Heart right ventricle (tissue), 16 donors: ENCODE results near the gene AMOTL2. TPM values are rescaled to one million over a fixed set of nuclear protein-coding genes. Genes with fewer than 3 reads are reported as not detected.

Experiments
- ATAC-seq, 8 donors: fragments of 200-7000 bp; cut with Tn5 transposase; one replicate each; pipeline ENCODE4 v1.9.1; 2020; ENCODE audit warnings: mild to moderate bottlenecking in 8 of 8, moderate library complexity in 8 of 8, moderate number of reproducible peaks in 1 of 8
- DNase-seq, 2 donors: peaks; one replicate each; pipeline ENCODE4 v3.0.0-alpha.2; 2020
- H3K27ac ChIP-seq, 10 donors: fragments of 200-600 bp; sonication (generic) in 2 of 10; one replicate each; pipeline versions ENCODE4 v1.5.0 to v1.8.0; 2020 to 2022; ENCODE audit warnings: mild to moderate bottlenecking in 3 of 10
- H3K27me3 ChIP-seq, 7 donors: fragments of 200-600 bp; one replicate each; pipeline ENCODE4 v1.8.0; 2021 to 2022; ENCODE audit warnings: mild to moderate bottlenecking in 2 of 7
- H3K36me3 ChIP-seq, 9 donors: fragments of 200-600 bp; sonication (generic) in 1 of 9; one replicate each; pipeline versions ENCODE4 v1.5.0 to v1.8.0; 2020 to 2022; ENCODE audit warnings: mild to moderate bottlenecking in 2 of 9
- H3K4me1 ChIP-seq, 9 donors: fragments of 200-600 bp; sonication (generic) in 1 of 9; one replicate each; pipeline versions ENCODE4 v1.5.0 to v1.8.0; 2020 to 2022; ENCODE audit warnings: mild to moderate bottlenecking in 4 of 9
- H3K4me3 ChIP-seq, 10 donors: fragments of 200-600 bp; sonication (generic) in 2 of 10; one replicate each; pipeline versions ENCODE4 v1.5.0 to v1.8.0; 2020 to 2022; ENCODE audit warnings: mild to moderate bottlenecking in 7 of 10, moderate library complexity in 2 of 10
- H3K9me3 ChIP-seq, 11 donors: fragments of 200-600 bp in 10 of 11; sonication (generic) in 2 of 11; one replicate each; pipeline versions ENCODE4 v1.5.0 to v1.8.0; 2013 to 2022; ENCODE audit warnings: mild to moderate bottlenecking in 2 of 11, control low read depth in 1 of 11, moderate library complexity in 1 of 11
- WGBS, 2 donors: extraction: QIAGEN DNeasy Blood & Tissue Kit; methylation state at CpG; one replicate each; pipeline ENCODE4 v1.1.7; 2013; ENCODE audit warnings: inconsistent platforms in 1 of 2; 5-methylcytosine and 5-hydroxymethylcytosine counted together
- intact Hi-C, 10 donors: fragments of 100-400 bp; cut with DNase I; formaldehyde crosslinking; loops; one replicate each; pipeline versions ENCODE4 v1.11.1 to v1.14.2; 2022
- polyA plus RNA-seq, 2 donors: library from polyadenylated mRNA; stranded (reverse); fragments of 200-250 nt; gene quantifications; one replicate each; pipeline ENCODE4 v1.2.3, GENCODE V29; 2013
- total RNA-seq, 10 donors: library from RNA; stranded (reverse); fragmentation: NEBNext Ultra II Directional in 3 of 10; extraction: Animal tissue kit (Norgen Biotek cat#: 25700) in 3 of 10; gene quantifications; one replicate each; pipeline versions ENCODE4 v1.2.1 to v1.2.4, GENCODE V29; 2021 to 2023
- TF ChIP-seq, protein P1 (sequence below), 9 donors: fragments of 200-600 bp; sonication (generic) in 2 of 9; IDR thresholded peaks; one replicate each; pipeline versions ENCODE4 v1.5.0 to v1.8.0; 2021 to 2022; ENCODE audit warnings: antibody characterized with exemption in 9 of 9, mild to moderate bottlenecking in 5 of 9, moderate library complexity in 1 of 9
- donor health status: Arrhythmogenic right ventricular cardiomyopathy.
- donor health status: ischemic (EF 13 %, LVEDD 7.1; RV severe dilation, severe dysfunction).
- donor health status: healthy with polysubstance abuse.
- donor health status: DM: no; HTN: yes; CAD: no.
- donor health status: DM: no; HTN: no; CAD: no.
- donor health status: ischemic (EF 25% LVEDD 6.9; RV normal size, moderate dysfunction).
- donor health status: ischemic (EF 25% LVEDD 5.7; RV mildly dilated, moderate dysfunction).
- donor health status: healthy.
- donor health status: DM: yes; HTN: yes; CAD: no.
- donor health status: Ischemic cardiomyopathy.
- donor health status: ischemic (EF 35%, LVEDD 5.7; RV mildly dilated, moderate dysfunction).
- donor health status: nonischemic (EF 11% LVEDD 7.7; RV severe dilation, severe dysfunction).
- donor health status: DM: yes; HTN: yes; CAD: no.
- donor health status: PGD.
- donor health status: ischemic (EF 29% LVEDD 5.4; RV normal size, mild dysfunction).
- donor health status: nonischemic (EF 23%, LVEDD 6.1; RV moderate dilation, normal function).

Gene AMOTL2
- total and polyA plus RNA-seq, 12 donors: 18.7 to 96.6 (median 54.1) TPM

DNA sequence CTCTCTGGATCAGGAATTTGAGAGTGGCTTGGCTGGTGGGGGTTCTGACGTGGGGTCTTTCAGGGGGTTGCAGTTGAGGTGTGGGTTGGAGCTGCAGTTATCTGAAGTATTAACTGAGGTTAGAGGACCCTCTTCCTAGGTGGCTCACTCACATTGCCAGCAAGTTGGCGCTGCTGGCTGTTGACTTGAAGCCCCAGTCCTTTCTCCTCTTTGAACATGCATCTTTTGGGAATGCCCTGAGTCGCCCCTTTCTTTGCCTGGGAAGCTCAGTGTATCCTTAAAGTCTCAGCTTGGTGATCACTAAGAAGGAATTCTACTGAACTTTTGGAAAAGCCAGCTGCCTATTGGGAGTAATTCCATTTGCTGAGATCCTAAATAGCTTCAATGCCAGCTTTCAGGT is 13.0 kb upstream of the AMOTL2 start:
- Histone ChIP-seq H3K27ac (no peak overlapping the region), H3K4me1 (peaks cover 0 to 7% (median 6%) of the 10 kb centered on the region in 9 donors), H3K9me3 (peaks cover 0 to 5% (median 0%) of the 10 kb centered on the region in 11 donors), H3K36me3 (no peaks in the 10 kb centered on the region), H3K4me3 (no peak overlapping the region), H3K27me3 (no peaks in the 10 kb centered on the region)
- no peak for ATAC-seq
- WGBS, 2 donors: 87 to 89% methylated on average over 3 of the region's 3 CpGs
- no peak for DNase-seq
- TF ChIP-seq, protein P1, sequence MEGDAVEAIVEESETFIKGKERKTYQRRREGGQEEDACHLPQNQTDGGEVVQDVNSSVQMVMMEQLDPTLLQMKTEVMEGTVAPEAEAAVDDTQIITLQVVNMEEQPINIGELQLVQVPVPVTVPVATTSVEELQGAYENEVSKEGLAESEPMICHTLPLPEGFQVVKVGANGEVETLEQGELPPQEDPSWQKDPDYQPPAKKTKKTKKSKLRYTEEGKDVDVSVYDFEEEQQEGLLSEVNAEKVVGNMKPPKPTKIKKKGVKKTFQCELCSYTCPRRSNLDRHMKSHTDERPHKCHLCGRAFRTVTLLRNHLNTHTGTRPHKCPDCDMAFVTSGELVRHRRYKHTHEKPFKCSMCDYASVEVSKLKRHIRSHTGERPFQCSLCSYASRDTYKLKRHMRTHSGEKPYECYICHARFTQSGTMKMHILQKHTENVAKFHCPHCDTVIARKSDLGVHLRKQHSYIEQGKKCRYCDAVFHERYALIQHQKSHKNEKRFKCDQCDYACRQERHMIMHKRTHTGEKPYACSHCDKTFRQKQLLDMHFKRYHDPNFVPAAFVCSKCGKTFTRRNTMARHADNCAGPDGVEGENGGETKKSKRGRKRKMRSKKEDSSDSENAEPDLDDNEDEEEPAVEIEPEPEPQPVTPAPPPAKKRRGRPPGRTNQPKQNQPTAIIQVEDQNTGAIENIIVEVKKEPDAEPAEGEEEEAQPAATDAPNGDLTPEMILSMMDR (IDR thresholded peaks at IDR 0.05): no peak
- intact Hi-C loops: loop anchor here in 2 of 10 donors (10.0 kb wide), 2 partner anchors 88 to 452 kb away; no protein-coding TSS in a partner anchor

DNA sequence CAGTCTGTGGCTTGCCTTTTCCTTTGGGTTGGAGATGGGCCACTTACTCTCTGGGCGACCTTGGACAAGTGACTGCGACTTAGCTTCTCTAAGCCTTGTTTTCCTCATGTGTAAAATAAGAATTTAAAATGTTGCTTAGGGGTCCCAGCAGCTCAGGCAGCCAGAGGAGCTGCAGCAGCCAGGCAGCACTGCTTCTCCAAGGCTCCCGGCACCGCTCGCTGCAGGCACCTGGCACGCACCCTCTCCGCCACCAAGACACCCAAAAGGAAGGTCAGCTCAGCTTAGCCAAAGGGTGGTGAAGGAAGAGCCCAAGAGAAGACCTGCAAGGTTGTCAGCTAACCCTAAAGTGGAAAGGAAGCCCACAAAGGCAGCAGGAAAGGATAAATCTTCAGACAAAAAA is 10.7 kb upstream of the AMOTL2 start:
- 95 to 96% methylated on average over 7 of the region's 7 CpGs for WGBS, 2 donors
- H3K9me3 ChIP-seq: peaks cover 0 to 8% (median 0%) of the 10 kb centered on the region in 11 donors
- DNase-seq: no peak
- TF ChIP-seq, protein P1 (IDR thresholded peaks at IDR 0.05): no peak
- intact Hi-C loops: loop anchor here in 3 of 10 donors (5.0 to 10.0 kb wide), 3 partner anchors 62 to 450 kb away; no protein-coding TSS in a partner anchor
- H3K4me3 ChIP-seq: no peak overlapping the region
- no peak for ATAC-seq
- no peak overlapping the region for H3K27ac ChIP-seq
- H3K27me3 ChIP-seq: no peaks in the 10 kb centered on the region
- H3K4me1 ChIP-seq: no peaks in the 10 kb centered on the region
- no peaks in the 10 kb centered on the region for H3K36me3 ChIP-seq

DNA sequence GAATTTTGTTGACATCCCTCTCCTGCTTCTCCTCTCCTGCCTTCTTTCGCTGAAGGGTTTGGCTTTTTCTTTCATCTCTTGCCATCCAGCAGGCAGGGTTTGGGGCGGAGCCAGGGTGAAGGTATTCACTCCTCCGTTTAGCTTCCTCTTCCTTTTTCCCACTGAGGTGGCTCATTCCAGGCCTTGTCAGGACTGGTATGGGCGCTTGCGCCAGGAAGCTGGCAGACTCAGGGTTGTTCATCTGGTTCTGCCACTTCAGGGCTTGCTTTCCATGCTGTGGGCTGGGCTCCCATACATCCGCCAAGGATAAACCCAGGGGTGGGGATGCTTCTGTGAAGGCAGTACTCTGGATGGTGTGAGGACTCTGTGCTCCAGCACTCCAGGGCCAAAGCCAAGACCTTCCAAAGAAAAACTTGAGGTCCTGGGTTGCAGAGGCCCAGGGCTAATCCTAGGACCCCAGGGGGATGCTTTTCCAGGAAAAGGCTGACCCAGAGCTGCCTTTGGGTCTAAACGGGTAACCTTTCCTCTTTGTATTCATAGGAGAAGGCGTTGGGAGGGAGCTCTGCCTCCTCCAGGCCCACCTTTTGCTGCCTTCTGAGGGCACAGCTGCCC is 7.7 kb upstream of the AMOTL2 start:
- Histone ChIP-seq H3K27me3 (no peaks in the 10 kb centered on the region), H3K27ac (peak overlapping the region in 1 of 10 donors; percentile 49), H3K36me3 (no peaks in the 10 kb centered on the region), H3K4me3 (no peak overlapping the region), H3K9me3 (peaks cover 0 to 6% (median 0%) of the 10 kb centered on the region in 11 donors), H3K4me1 (peaks cover 2 to 16% (median 7%) of the 10 kb centered on the region in 9 donors)
- WGBS, 2 donors: 69 to 73% methylated on average over 8 of the region's 8 CpGs
- TF ChIP-seq, protein P1 (IDR thresholded peaks at IDR 0.05): no peak
- intact Hi-C loops: loop anchor here in 3 of 10 donors (5.0 to 10.0 kb wide), 3 partner anchors 65 to 447 kb away; no protein-coding TSS in a partner anchor
- ATAC-seq (no peak), DNase-seq (no peak)

DNA sequence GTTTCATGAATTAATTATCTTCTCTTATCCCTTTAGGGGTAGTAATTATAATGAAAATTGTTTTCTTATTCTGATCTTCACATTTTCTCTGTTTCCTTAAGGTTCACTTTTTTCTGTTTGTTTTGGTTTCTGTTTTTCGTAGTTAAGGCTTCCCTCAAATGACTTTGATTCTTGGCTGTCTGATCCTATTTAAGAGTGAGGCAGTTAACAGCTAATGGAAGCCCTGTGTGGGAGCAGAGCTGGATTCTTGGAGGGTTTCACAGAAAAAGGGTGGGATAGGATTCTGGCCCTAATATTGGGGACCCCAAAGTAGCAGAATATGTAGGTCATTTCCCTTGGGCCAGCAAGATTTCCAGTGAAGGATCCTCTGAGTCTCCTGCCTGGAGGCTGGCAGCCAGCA is 6.8 kb upstream of the AMOTL2 start:
- TF ChIP-seq, protein P1 (IDR thresholded peaks at IDR 0.05): no peak
- Histone ChIP-seq H3K9me3 (peaks cover 0 to 6% (median 0%) of the 10 kb centered on the region in 11 donors), H3K27me3 (no peaks in the 10 kb centered on the region), H3K4me1 (peaks cover 2 to 19% (median 7%) of the 10 kb centered on the region in 9 donors), H3K36me3 (no peaks in the 10 kb centered on the region), H3K4me3 (no peak overlapping the region), H3K27ac (peak overlapping the region in 5 of 10 donors; percentile 20 to 49 (median 42))
- WGBS, 2 donors: 31 to 48% methylated on average over 1 of the region's 1 CpG
- DNase-seq (no peak), ATAC-seq (peak in 1 of 8 donors; percentile 35)
- intact Hi-C loops: loop anchor here in 3 of 10 donors (5.0 to 10.0 kb wide), 3 partner anchors 66 to 446 kb away; no protein-coding TSS in a partner anchor
